HCT116 (cell line): Measurements from ENCODE around the gene MESP2. TPM values are rescaled to one million over a fixed set of nuclear protein-coding genes. Genes with fewer than 3 reads are reported as not detected.

ENCODE experiments used
- ATAC-seq: fragments of 200-7000 bp; cut with Tn5 transposase; 2 replicates; pipeline ENCODE4 v1.9.1; 2020; ENCODE audit warnings: mild to moderate bottlenecking, moderate library complexity
- BruUV-seq: library from RNA; stranded (reverse); fragments of 400-500 nt; replicated peaks from 2 replicates; lab custom pipeline; 2021; lab: Mats Ljungman, UMichigan
- CTCF ChIA-PET: fragments of 300-600 bp; sonication (Branson Sonifier 250); formaldehyde crosslinking; loops from one replicate; lab custom pipeline; 2021; ENCODE audit warnings: antibody characterized with exemption; lab: Charles Lee
- POLR2A ChIA-PET: fragments of 300-600, 350-600 bp; sonication (Branson Sonifier 250); formaldehyde crosslinking; loops from one replicate; lab custom pipeline; 2021; ENCODE audit warnings: antibody characterized with exemption; lab: Charles Lee
- RAD21 ChIA-PET, 2 experiments: fragments of 300-600 bp; sonication (Branson Sonifier 250); formaldehyde crosslinking; loops; one replicate each; lab custom pipeline; 2023; ENCODE audit warnings: low total read pairs in 2 of 2; ENCODE audit not compliant: uncharacterized antibody in 2 of 2, unreplicated experiment in 2 of 2, low non-redundant PET in 1 of 2; lab: Charles Lee
- DNase-seq: peaks from one replicate; pipeline ENCODE4 v3.0.0-alpha.2; 2010; ENCODE audit warnings: low read depth, low spot score
- H2AFZ ChIP-seq: fragments of 200-600 bp; shearing (Covaris generic), sonication (generic); 2 replicates; pipeline ENCODE4 v1.6.1; 2017; ENCODE audit warnings: low read depth, mixed run types, mixed read lengths, antibody characterized with exemption, low read length; ENCODE audit not compliant: poor library complexity, severe bottlenecking
- H3K27ac ChIP-seq: 2 replicates; pipeline ENCODE4 v1.5.1; 2012; ENCODE audit warnings: low read depth, low read length
- H3K27me3 ChIP-seq: fragments of 200-600 bp; sonication (generic); 2 replicates; pipeline ENCODE4 v1.6.1; 2016; ENCODE audit warnings: mixed run types, low read length, mixed read lengths; ENCODE audit not compliant: insufficient read depth
- H3K36me3 ChIP-seq, 2 experiments: fragments of 200-500 bp in 1 of 2; fragments of 200-600 bp in 1 of 2; sonication (Bioruptor generic) in 1 of 2; sonication (generic) in 1 of 2; 2 replicates each; pipeline versions ENCODE4 v1.5.1 to v1.6.1; 2014 to 2016; ENCODE audit warnings: low read length in 2 of 2, inconsistent platforms in 1 of 2, mixed read lengths in 1 of 2, mixed run types in 1 of 2; ENCODE audit not compliant: insufficient read depth in 2 of 2, control insufficient read depth in 1 of 2
- H3K4me1 ChIP-seq, 2 experiments: fragments of 200-600 bp in 1 of 2; sonication (generic) in 1 of 2; 2 replicates each; pipeline versions ENCODE4 v1.5.1 to v1.6.1; 2012 to 2017; ENCODE audit warnings: low read length in 2 of 2, inconsistent platforms in 1 of 2, mild to moderate bottlenecking in 1 of 2, mixed read lengths in 1 of 2, mixed run types in 1 of 2, moderate library complexity in 1 of 2; ENCODE audit not compliant: insufficient read depth in 2 of 2, control insufficient read depth in 1 of 2
- H3K4me2 ChIP-seq: fragments of 200-600 bp; sonication (generic); 2 replicates; pipeline ENCODE4 v1.6.1; 2017; ENCODE audit warnings: mixed run types, low read length, mixed read lengths
- H3K4me3 ChIP-seq, 2 experiments: fragments of 200-600 bp in 1 of 2; sonication (generic) in 1 of 2; replicated peaks in 1 of 2; 2 replicates each; pipeline ENCODE4 v1.5.1; 2011 to 2016; ENCODE audit warnings: low read length in 2 of 2, control low read depth in 1 of 2, low read depth in 1 of 2, mild to moderate bottlenecking in 1 of 2, mixed read lengths in 1 of 2, mixed run types in 1 of 2
- H3K79me2 ChIP-seq: fragments of 200-600 bp; sonication (generic); 2 replicates; pipeline ENCODE4 v1.6.1; 2017; ENCODE audit warnings: mild to moderate bottlenecking, mixed run types, low read length, moderate library complexity, mixed read lengths; ENCODE audit not compliant: insufficient read depth
- H3K9ac ChIP-seq: fragments of 200-600 bp; sonication (generic); 2 replicates; pipeline ENCODE4 v1.6.1; 2016; ENCODE audit warnings: low read length, mixed read lengths
- H3K9me2 ChIP-seq: fragments of 200-600 bp; sonication (generic), shearing (Covaris generic); 2 replicates; pipeline ENCODE4 v1.6.1; 2017; ENCODE audit warnings: mixed run types, mild to moderate bottlenecking, moderate library complexity; ENCODE audit not compliant: insufficient read depth
- H3K9me3 ChIP-seq, 2 experiments: fragments of 200-500 bp in 1 of 2; fragments of 200-600 bp in 1 of 2; sonication (Bioruptor generic) in 1 of 2; sonication (generic) in 1 of 2; 2 replicates each; pipeline ENCODE4 v1.6.1; 2014 to 2017; ENCODE audit warnings: low read length in 2 of 2, mixed read lengths in 2 of 2, inconsistent platforms in 1 of 2, low read depth in 1 of 2, mild to moderate bottlenecking in 1 of 2, mixed run types in 1 of 2, moderate library complexity in 1 of 2; ENCODE audit not compliant: control insufficient read depth in 1 of 2, insufficient read depth in 1 of 2
- H4K20me1 ChIP-seq: fragments of 200-600 bp; sonication (generic), shearing (Covaris generic); 2 replicates; pipeline ENCODE4 v1.6.1; 2017; ENCODE audit warnings: mixed run types, mild to moderate bottlenecking, moderate library complexity; ENCODE audit not compliant: insufficient read depth
- ATF3 ChIP-seq: IDR thresholded peaks from 2 replicates; pipeline ENCODE4 v1.6.1; 2012
- CEBPB ChIP-seq: IDR thresholded peaks from 2 replicates; pipeline ENCODE4 v1.6.1; 2012; ENCODE audit warnings: low read depth
- CTCF ChIP-seq, 3 experiments: fragments of 200-600 bp in 1 of 3; sonication (generic) in 1 of 3; IDR thresholded peaks in 2 of 3; conservative IDR thresholded peaks in 1 of 3; 2 replicates each; pipeline ENCODE4 v1.5.1; 2012 to 2017; ENCODE audit warnings: low read depth in 2 of 3, low read length in 2 of 3, antibody characterized with exemption in 1 of 3, borderline replicate concordance in 1 of 3, control low read depth in 1 of 3, mild to moderate bottlenecking in 1 of 3, mixed read lengths in 1 of 3, mixed run types in 1 of 3, moderate library complexity in 1 of 3; ENCODE audit not compliant: insufficient read depth in 1 of 3
- EGR1 ChIP-seq: IDR thresholded peaks from 2 replicates; pipeline ENCODE4 v1.6.1; 2012; ENCODE audit warnings: low read depth
- ELF1 ChIP-seq: IDR thresholded peaks from 2 replicates; pipeline ENCODE4 v1.6.1; 2012; ENCODE audit warnings: low read depth, borderline replicate concordance
- FOSL1 ChIP-seq: IDR thresholded peaks from 2 replicates; pipeline ENCODE4 v1.6.1; 2012; ENCODE audit warnings: low read depth
- JUND ChIP-seq: IDR thresholded peaks from 2 replicates; pipeline ENCODE4 v1.6.1; 2012
- POLR2A ChIP-seq: IDR thresholded peaks from 2 replicates; pipeline ENCODE4 v1.7.0; 2011; ENCODE audit warnings: borderline replicate concordance; ENCODE audit not compliant: insufficient read depth, insufficient read length; ENCODE audit errors: extremely low read depth
- POLR2AphosphoS5 ChIP-seq: IDR thresholded peaks from 2 replicates; pipeline ENCODE4 v1.6.1; 2011; ENCODE audit warnings: mild to moderate bottlenecking, low read depth, low read length, moderate library complexity
- RAD21 ChIP-seq: IDR thresholded peaks from 2 replicates; pipeline ENCODE4 v1.6.1; 2012; ENCODE audit warnings: low read depth, mild to moderate bottlenecking
- REST ChIP-seq: IDR thresholded peaks from 2 replicates; pipeline ENCODE4 v1.6.1; 2012; ENCODE audit warnings: low read depth
- SP1 ChIP-seq: IDR thresholded peaks from 2 replicates; pipeline ENCODE4 v1.6.1; 2012; ENCODE audit warnings: low read depth
- SRF ChIP-seq: IDR thresholded peaks from 2 replicates; pipeline ENCODE4 v1.6.1; 2012; ENCODE audit warnings: low read depth
- YY1 ChIP-seq: IDR thresholded peaks from 2 replicates; pipeline ENCODE4 v1.6.1; 2011; ENCODE audit warnings: low read length, low read depth, moderate library complexity, mild to moderate bottlenecking; ENCODE audit not compliant: insufficient replicate concordance; ENCODE audit errors: extremely low read depth
- ZFX ChIP-seq: fragments of 450-650 bp; IDR thresholded peaks from 2 replicates; pipeline ENCODE4 v1.6.1; 2017
- ZNF274 ChIP-seq: fragments of 200-500 bp; sonication (Bioruptor generic); IDR thresholded peaks from 2 replicates; pipeline ENCODE4 v1.6.1; 2014; ENCODE audit warnings: mild to moderate bottlenecking, low read depth, low read length, inconsistent platforms
- intact Hi-C: fragments of 100-400 bp; cut with micrococcal nuclease; formaldehyde crosslinking; loops from 2 replicates; pipeline ENCODE4 v1.10.0; 2022
- total RNA-seq: library from RNA; stranded (reverse); gene quantifications from one replicate; pipeline ENCODE4 v1.2.1, GENCODE V29; 2021; ENCODE audit not compliant: unreplicated experiment

MESP2 gene
- total RNA-seq, 1 experiment from 2014 or later = 0.20 TPM

- no peak overlapping the region for H3K4me3 ChIP-seq
Measured at GRCh38 chr15:89812847-89813320, 36.8 kb downstream of the MESP2 start.

More at GRCh38 chr15:89812847-89813320, 36.8 kb downstream of the MESP2 start:
- no peaks in the 10 kb centered on the region for H3K79me2 ChIP-seq
- TF ChIP-seq POLR2AphosphoS5 (no peak), JUND (no peak), EGR1 (no peak), SRF (no peak), ZFX (no peak), REST (no peak), POLR2A (no peak), RAD21 (no peak), SP1 (no peak), FOSL1 (no peak), CTCF (IDR thresholded peaks at IDR 0.05 in 2 of 3, conservative IDR thresholded peaks at IDR 0.05 in 1 of 3; ENCODE audit: borderline replicate concordance in 1 of 3, insufficient read depth in 1 of 3, low read depth in 2 of 3, low read length in 2 of 3) (no peak), CEBPB (no peak), ELF1 (no peak), ATF3 (no peak), YY1 (no peak), ZNF274 (no peak)
- H3K9me3 ChIP-seq = peaks cover 0 to 3% of the 10 kb centered on the region in 2 experiments; a peak in 1 of 4 replicates
- ChIA-PET RAD21 (no interaction called here), POLR2A (no interaction called here), CTCF (no interaction called here)
- no peak overlapping the region for H3K9ac ChIP-seq
- DNase-seq (no peak), ATAC-seq (no peak)
- H3K27me3 ChIP-seq = no peaks in the 10 kb centered on the region
- H3K27ac ChIP-seq = no peak overlapping the region
- H3K4me2 ChIP-seq = peak overlapping the region; percentile 30; the same call in 1 of the 2 replicates
- no peaks in the 10 kb centered on the region for H4K20me1 ChIP-seq
- no peaks in the 10 kb centered on the region for H3K36me3 ChIP-seq
- H2AFZ ChIP-seq = no peak overlapping the region
- H3K4me1 ChIP-seq = peaks cover 4 to 21% of the 10 kb centered on the region in 2 experiments; a peak in 2 of 4 replicates
- intact Hi-C loops = no loop called here
- no peaks in the 10 kb centered on the region for H3K9me2 ChIP-seq
- BruUV-seq = no TSS peak
